ENCODE data around the gene TC2N. TPM values are rescaled to one million over a fixed set of nuclear protein-coding genes. Genes with fewer than 3 reads are reported as not detected.

Gene TC2N
- total and polyA plus RNA-seq, 2 of the 4 experiments (the other 2 are of a cell fraction), result 0.03 to 0.18 TPM

GRCh38 chr14:91834571-91834970, 32.8 kb downstream of the TC2N start:
- Histone ChIP-seq H3K9me3 (ENCODE audit: control insufficient read depth, insufficient read depth, low read length) (no peaks in the 10 kb centered on the region; the same call in 1 of the 2 replicates), H3K4me1 (ENCODE audit: control insufficient read depth, insufficient read depth, low read length) (no peaks in the 10 kb centered on the region), H3K18ac (ENCODE audit: low read depth, low read length) (no peak overlapping the region), H2BK5ac (ENCODE audit: low read depth, low read length, poor library complexity, severe bottlenecking) (no peak overlapping the region), H3K9me1 (ENCODE audit: insufficient read depth, low read length) (no peaks in the 10 kb centered on the region), H2BK20ac (ENCODE audit: low read depth, low read length) (no peak overlapping the region), H3K9ac (ENCODE audit: low read depth, low read length) (no peak overlapping the region), H4K91ac (ENCODE audit: insufficient read depth, low read depth, low read length) (no peak overlapping the region), H3K4me3 (ENCODE audit: insufficient read depth, low read depth, low read length) (no peak overlapping the region), H3K79me1 (ENCODE audit: low read depth in 1 of 2, low read length in 2 of 2) (no peaks in the 10 kb centered on the region), H2AFZ (replicated peaks; ENCODE audit: low read length, poor library complexity) (no peak overlapping the region), H2AK5ac (ENCODE audit: low read depth, low read length) (no peak overlapping the region), H4K8ac (ENCODE audit: low read depth in 2 of 2, low read length in 2 of 2) (no peak overlapping the region), H2AK9ac (replicated peaks; ENCODE audit: low read depth, low read length, poor library complexity) (no peak overlapping the region), H3K56ac (ENCODE audit: extremely low read depth, insufficient read depth, low read length) (no peak overlapping the region), H3K36me3 (ENCODE audit: control insufficient read depth, insufficient read depth, low read length) (no peaks in the 10 kb centered on the region), H4K5ac (ENCODE audit: low read depth, low read length) (no peak overlapping the region), H3K4me2 (ENCODE audit: low read depth, low read length) (no peak overlapping the region), H2BK120ac (ENCODE audit: low read depth, low read length) (no peak overlapping the region), H3K27ac (ENCODE audit: insufficient read depth, low read length) (no peak overlapping the region), H3K4ac (ENCODE audit: low read depth, low read length) (no peak overlapping the region), H3K27me3 (ENCODE audit: control insufficient read depth, insufficient read depth, low read length) (peaks cover 34% of the 10 kb centered on the region), H3K14ac (replicated peaks; ENCODE audit: low read depth, low read length) (no peak overlapping the region), H2BK15ac (ENCODE audit: low read depth, low read length) (no peak overlapping the region), H3K23ac (ENCODE audit: low read depth, low read length) (no peak overlapping the region), H4K20me1 (ENCODE audit: insufficient read depth, low read length) (no peaks in the 10 kb centered on the region)
- ChIA-PET POLR2A (ENCODE audit: unreplicated experiment) (no interaction called here), CTCF (no interaction called here)
- in situ Hi-C loops (cut with MboI; ENCODE audit: low sequenced_read_pairs), result no loop called here
- DNase-seq (no peak), ATAC-seq (ENCODE audit: low read depth) (no peak)
- dilution Hi-C loops (cut with HindIII; ENCODE audit: low sequenced_read_pairs, unreplicated experiment), result no loop called here
- no TSS peak for BruUV-seq (replicated peaks)
- intact Hi-C loops (cut with micrococcal nuclease), result no loop called here
- 80% methylated on average over 1 of the region's 2 CpGs; no CpG with 5 or more reads in 1 of the 2 experiments for WGBS, 2 experiments (ENCODE audit: extremely low coverage in 2 of 2, insufficient read length in 1 of 2)
- TF ChIP-seq POLR2A (IDR thresholded peaks at IDR 0.05; ENCODE audit: low read depth, low read length) (no peak), NFE2L2 (IDR thresholded peaks at IDR 0.05; ENCODE audit: low read depth, low read length) (no peak), RFX5 (IDR thresholded peaks at IDR 0.05; ENCODE audit: low read depth, low read length) (no peak), MAFK (IDR thresholded peaks at IDR 0.05; ENCODE audit: low read depth, low read length) (no peak), RAD21 (IDR thresholded peaks at IDR 0.05; ENCODE audit: low read length) (no peak), BHLHE40 (IDR thresholded peaks at IDR 0.05; ENCODE audit: low read depth, low read length) (no peak), USF2 (IDR thresholded peaks at IDR 0.05; ENCODE audit: low read depth, low read length) (no peak), CTCF (conservative IDR thresholded peaks at IDR 0.05; ENCODE audit: low read depth, low read length) (no peak), CHD1 (IDR thresholded peaks at IDR 0.05; ENCODE audit: low read depth, low read length) (no peak), MAZ (IDR thresholded peaks at IDR 0.05; ENCODE audit: borderline replicate concordance, low read depth, low read length) (no peak), SMC3 (IDR thresholded peaks at IDR 0.05; ENCODE audit: low read depth, low read length) (no peak), MXI1 (IDR thresholded peaks at IDR 0.05; ENCODE audit: borderline replicate concordance, low read depth, low read length) (no peak), ELK1 (IDR thresholded peaks at IDR 0.05; ENCODE audit: borderline replicate concordance, low read depth, low read length) (no peak), CEBPB (IDR thresholded peaks at IDR 0.05; ENCODE audit: low read depth, low read length) (no peak), FOS (IDR thresholded peaks at IDR 0.05; ENCODE audit: low read depth, low read length) (no peak), RCOR1 (IDR thresholded peaks at IDR 0.05; ENCODE audit: insufficient replicate concordance, low read length) (no peak)
